ENCODE results near the gene FOXD4L5. TPM values are rescaled to one million over a fixed set of nuclear protein-coding genes. Genes with fewer than 3 reads are reported as not detected.

Gene FOXD4L5
- total and polyA plus RNA-seq, 9 of the 15 experiments (the other 6 are each of a cell fraction or from before 2014, with no cell fraction given): 0.03 to 0.18 (median 0.14) TPM; not detected in 4

Small RNAs within 50 kb of the gene (small RNA-seq; reads per million reads assigned to genes)
- not detected for gene IGKV1OR9-1

Measured in K562 (cell line).